ENCODE measurements around the gene CUBN.
"Not testable (repeated sequence)": the region's sequence is repeated elsewhere in the genome, so short reads cannot be mapped to it uniquely, and the experiment has no call there.

CUBN gene

DNA sequence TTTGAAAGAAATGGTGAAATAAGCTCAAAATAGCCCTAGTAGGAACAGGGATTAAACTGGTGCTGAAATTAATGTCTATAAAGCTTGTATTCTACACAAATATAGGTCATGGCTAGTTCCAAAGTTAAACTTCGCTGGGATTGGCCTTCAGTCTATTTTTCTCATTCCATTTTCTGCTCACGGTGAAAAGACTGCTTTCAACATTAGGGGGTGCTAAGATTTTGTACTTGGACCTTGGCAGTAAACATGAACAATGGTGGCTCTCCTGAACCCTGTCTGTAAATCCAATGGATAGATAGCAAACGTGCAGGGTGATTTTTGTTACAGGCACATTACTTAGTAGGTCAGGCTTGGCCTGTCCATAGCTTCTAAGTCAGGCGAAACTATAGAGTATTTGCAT, 276.4 kb downstream of the CUBN start:
- no peak for DNase-seq

DNA sequence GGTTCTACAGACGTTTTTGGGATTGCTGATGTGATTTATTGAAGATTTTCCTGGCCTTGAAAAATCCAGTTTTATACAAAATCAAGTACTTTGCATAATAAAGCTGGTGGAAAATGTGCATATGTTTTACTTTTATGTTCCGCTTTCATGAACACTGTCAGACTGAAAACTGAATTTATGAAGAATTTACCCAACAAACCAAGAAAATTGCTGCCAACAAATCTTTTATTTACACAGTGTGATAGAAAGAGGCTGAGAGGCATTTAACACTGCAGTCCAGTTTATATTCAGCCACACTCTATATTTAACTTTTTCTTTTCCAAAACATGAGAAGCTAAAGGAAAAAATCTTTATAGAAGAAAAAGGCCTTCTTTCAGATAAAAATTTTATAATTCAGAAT, 277.0 kb downstream of the CUBN start:
- no peak for DNase-seq

DNA sequence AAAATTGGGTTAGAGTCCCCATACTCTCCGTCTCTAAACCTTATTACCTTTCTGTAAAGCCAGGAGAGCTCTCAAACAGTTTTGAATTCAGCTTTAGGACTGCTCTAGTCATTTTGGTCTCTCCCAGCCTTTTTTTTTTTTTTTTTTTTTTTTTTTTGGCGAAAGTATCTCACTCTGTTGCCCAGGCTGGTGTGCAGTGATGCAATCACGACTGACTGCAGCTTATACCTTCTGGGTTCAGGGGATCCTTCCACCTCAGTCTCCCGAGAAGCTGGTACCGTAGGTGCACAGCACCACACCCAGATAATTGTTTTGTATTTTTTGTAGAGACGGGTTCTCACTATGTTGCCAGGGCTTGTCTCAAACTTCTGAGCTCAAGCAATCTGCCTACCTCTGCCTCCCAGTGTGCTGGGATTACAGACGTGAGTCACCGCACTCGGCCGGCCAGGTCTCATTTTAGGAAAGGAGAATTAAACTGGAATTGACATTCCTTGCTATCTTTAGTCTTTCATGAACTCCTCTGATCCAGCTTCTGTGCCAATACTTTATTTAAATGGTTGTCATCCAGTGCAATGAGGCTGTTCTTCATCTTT, 281.0 kb downstream of the CUBN start:
- DNase-seq = no peak

DNA sequence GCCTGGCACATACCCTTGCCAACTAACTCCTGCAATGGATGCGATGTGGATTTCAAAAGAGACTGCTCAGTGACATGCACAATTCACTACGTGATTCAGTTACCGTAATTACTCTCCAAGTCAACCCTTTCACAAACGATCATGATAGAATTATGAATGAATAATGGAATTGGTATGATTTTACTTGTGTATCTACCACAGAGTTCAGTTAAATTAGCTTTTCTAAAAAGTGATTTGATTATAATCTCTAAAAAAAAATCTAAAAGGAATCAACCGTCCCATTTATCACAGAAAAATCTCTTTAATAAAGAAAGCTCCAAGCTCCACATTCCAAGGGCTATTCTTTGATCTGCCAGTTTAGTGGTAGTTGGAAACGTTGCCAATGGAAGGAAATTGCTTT, 282.0 kb downstream of the CUBN start:
- no peak for DNase-seq

DNA sequence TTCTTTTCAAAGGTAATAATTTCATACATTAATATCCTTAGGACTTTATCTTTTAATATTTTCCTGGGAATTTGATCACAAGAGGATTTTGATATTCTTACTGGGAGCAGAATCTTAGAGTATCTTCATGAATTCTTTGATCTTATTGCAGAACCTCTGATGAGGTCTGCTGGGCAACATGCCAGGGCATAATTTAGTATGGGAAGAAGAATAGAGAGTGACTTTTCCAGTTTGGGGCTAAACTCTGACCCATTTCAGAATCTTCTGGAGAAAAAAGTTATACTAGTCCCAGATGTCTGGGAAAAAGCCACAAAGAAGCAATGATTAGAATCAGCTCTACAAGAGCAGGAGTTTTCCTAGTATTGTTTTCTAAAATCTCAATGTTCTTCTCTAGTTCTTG, 284.4 kb downstream of the CUBN start:
- no peak for DNase-seq

DNA sequence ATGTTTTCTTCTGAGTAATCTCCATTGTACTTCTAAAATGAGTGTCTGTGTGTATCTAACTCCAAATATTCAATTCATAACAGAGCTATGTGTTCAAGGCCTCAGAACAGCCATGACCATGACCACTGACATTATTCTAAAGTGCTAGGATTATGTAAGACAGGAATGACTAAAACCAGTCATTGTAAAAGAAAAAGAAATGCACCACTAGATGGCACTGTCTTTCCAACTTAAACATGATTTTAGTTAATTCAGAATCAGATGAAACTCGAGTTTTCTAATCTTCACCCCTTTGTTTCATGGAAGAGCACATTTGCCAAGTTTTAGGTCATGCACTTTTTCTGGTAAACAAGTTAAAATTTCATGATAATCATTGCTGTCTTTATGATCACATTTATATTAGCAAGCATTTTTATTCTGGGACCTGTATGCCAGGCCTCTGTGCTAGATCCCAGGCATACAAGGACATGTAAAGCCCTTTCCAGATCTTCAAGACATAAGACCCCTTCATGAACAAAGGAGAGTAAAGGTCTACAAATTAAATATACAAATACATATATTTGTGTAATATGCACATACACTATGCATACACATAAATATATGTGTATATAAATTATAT, 286.2 kb downstream of the CUBN start:
- DNase-seq = peak; percentile 11

DNA sequence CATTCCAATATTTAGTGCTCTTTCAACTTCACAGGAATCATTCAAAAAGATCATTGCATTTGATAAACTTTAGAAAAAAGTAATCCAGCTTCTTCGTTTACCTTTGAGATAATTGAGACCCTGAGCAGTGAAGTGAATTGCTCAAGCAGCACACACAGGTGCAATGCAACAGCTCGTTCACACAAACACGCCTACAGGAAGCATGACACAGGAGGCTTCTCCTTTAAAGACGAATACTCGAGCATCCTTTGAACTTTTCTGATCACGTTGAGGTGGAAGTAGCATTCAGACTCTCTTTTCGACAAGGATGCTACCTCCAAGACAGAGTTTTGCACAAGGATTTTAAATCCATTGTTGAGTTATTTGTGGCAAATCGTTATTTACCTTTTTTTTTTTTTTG, 294.4 kb downstream of the CUBN start:
- no peak for DNase-seq

DNA sequence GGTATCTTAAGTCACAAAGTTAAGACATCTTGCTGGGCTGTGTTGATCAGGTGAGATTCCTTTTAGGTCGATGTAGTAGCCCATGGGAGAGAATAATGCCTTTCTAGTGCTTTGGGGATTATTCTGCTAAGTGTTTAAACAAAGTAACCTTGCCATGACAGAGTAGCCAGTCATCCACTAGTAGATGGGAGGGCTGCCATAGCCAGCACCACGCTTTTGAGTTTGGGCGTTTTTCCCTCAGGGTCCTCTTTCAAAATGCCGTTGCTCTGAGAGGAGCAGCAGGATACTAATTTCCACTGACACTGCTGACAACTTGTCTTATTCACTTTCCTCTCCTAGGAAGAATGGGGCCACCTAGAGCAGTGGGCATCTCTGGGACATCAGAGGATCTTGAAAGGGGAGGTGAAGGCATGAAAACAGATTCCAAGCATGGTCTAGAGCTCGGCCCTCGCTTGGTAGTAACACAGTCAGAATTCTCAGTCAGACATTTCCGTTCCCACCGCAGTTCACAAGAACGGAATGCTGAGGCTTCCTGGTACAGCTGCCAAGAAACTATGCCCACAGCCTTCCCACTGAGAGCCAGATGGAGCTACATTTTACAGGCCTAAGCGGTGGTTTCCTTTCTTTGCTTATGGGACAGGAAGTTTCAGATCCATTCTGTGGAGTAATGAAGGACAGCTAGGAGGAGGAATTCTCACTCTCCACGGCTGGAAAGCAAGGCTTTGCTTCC, 297.1 kb downstream of the CUBN start:
- no peak for DNase-seq

DNA sequence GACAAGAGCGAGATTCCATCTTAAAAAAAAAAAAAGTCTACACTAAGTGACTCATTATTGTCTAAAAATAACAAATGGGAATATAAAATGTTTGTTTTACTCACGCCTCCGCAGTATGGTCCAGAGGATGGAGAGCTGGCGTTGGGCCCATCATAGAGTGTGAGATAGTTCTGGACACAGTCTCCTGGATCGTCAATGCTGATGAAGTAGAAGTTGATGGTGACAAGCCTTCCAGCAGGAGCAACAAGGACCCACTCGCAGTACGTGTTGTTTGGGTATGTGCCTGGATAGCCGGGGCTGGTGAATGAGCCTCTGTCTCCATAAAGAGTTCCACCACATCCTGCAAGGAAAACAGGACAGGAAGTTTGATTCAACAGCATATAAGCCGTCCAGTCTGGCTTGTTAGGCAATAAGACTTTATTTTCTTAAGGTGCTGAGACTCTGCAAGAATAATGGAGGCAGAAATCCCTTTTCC, 300.9 kb downstream of the CUBN start:
- DNase-seq = no peak

DNA sequence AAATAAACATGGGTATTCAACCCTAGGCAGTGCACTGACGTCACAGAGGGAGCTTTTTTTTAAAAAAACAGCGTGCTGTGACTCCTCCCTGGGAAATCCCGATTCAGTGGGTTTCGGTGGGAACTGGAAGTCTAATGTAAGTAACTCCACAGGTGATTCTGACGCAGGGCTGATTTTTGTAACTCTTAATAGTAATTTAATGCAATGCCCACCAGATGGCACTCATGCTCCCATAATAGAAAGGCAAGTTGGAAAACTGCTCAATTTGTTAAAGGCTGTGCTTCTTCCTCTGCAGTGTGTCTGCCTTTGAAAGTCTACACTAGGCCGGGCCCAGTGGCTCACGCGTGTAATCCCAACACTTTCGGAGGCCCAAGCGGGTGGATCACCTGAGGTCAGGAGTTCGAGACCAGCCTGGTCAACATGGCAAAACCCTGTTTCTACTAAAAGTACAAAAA, 301.5 kb downstream of the CUBN start:
- peak; percentile 5 for DNase-seq

DNA sequence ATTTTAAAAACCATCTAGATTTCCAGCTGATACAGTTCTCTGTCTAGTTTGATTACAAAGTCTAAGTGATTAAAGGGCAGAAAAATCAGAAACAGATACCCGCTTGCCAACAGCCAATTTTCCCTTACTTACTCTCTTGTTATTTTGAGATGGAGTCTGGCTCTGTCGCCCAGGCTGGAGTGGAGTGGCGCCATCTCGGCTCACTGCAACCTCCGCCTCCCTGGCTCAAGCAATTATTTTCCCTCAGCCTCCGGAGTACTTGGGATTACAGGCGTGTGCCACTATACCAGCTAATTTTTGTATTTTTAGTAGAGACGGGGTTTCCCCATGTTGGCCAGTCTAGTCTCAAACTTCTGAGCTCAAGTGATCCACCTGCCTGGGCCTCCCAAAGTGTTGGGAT, 302.1 kb downstream of the CUBN start:
- DNase-seq = not testable (repeated sequence)

DNA sequence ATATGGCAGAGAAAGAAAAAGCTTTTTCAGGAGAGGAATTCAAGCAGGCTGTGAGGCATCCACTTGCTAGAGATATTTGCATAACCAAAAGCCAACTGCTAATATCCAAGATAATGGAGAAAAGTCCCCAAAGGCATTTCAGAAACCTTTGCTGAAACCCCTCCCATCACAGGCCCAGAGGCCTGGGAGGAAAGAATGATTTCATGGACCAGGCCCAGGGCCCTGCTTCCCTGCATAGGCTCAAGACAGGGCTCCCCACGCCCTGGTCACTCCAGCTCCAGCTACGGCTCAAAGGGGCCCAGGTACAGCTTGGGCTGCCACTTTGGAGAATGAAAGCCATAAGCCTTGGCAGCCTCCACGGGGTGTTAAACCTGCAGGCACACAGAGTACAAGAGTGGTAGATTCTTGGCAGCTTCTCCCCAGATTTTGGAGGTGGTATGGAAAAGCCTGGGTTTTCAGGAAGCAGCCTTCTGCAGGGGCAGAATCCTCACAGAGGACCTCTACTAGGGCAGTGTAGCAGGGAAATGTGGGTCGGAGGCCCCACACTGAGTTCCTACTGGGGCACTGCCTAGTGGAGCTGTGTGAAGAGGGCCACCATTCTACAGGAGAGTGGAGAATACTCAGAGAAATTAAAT, 306.8 kb downstream of the CUBN start:
- no peak for DNase-seq

DNA sequence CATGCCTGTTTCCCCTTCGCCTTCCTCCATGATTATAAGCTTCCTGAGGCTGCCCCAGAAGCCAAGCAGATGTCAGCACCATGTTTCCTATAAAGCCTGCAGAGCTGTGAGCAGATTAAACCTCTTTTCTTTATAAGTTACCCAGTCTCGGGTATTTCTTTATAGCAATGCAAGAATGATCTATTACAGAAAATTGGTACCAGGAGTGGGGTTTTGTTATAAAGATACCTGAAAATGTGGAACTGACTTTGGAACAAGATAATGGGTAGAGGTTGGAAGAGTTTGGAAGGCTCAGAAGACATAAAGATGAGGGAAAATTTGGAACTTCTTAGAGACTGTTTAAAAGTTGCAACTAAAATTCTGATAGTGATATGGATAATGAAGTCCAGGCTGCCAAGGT, 307.6 kb downstream of the CUBN start:
- DNase-seq = no peak

DNA sequence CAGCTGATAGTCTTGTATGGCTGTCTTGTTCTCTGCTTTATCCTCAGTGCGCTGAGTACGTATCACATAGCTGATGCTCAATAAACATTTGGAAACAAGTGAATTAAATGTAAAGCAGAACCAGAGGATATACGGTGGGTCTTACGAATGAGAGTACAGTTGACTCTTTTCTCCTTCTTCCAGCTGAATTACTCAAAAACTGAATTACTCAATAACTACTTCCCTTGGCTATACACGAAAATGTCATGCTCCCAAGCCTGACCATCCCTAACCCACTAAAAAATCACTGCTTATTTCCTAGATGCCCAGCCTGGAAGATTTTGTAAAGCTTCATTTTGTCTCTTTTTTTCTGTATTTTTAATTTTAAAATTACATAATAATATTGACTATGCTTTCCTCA, 309.2 kb downstream of the CUBN start:
- DNase-seq = no peak

DNA sequence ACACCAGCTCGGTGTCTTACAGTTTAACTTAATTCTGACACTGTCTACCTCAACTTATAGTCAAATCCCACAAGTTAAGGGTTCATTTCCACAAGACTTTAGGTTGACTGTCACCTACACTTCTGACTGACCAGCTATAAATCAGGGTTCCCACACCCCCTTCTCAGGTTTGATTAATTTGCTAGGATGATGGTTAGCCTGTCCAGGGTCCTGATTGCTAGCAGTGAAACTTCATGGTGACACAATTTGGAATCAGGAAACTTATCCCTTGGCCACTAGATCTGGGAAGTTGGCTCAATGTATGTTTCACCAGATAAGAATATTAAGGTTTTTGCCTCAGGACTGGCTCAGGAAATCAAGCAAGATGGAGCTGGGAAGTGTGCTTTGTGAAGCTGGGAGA, 309.6 kb downstream of the CUBN start:
- DNase-seq = no peak

DNA sequence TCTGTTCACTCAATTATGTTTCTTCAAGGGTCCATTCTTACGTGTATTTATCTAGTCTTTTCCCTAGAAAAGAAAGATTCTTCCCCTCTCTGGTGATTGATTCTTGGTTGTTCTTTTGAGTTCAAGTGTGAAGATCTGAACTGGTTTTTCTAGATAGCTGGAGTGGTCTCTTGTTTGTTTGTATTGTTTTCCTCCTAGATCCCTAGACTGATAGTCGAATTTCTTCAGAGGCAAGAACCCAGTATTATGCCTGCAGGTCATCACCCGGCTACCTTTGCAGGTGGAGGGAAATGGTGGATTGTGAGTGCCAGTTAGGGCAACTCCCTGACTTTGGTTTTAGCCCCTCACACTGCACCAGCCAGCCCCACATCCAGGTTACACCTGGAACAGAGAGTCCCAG, 310.2 kb downstream of the CUBN start:
- DNase-seq = no peak

DNA sequence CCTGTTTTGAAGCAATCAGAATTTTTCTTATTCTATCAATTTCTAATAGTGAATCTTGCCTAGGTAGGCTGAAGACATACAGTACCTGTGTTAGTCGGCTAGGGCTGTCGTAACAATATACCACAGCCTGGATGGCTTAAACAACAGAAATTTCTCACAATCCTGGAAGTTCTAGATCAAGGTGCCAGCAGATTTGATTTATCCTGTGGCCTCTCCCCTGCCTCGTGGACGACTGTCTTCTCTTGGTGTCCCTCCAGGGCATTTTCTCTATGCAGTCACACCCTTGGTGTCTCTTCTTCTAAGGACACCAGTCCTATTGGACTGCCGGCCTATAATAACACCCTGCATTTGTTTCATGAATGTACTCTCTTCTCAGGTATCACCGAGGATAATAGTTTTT, 310.6 kb downstream of the CUBN start:
- no peak for DNase-seq

DNA sequence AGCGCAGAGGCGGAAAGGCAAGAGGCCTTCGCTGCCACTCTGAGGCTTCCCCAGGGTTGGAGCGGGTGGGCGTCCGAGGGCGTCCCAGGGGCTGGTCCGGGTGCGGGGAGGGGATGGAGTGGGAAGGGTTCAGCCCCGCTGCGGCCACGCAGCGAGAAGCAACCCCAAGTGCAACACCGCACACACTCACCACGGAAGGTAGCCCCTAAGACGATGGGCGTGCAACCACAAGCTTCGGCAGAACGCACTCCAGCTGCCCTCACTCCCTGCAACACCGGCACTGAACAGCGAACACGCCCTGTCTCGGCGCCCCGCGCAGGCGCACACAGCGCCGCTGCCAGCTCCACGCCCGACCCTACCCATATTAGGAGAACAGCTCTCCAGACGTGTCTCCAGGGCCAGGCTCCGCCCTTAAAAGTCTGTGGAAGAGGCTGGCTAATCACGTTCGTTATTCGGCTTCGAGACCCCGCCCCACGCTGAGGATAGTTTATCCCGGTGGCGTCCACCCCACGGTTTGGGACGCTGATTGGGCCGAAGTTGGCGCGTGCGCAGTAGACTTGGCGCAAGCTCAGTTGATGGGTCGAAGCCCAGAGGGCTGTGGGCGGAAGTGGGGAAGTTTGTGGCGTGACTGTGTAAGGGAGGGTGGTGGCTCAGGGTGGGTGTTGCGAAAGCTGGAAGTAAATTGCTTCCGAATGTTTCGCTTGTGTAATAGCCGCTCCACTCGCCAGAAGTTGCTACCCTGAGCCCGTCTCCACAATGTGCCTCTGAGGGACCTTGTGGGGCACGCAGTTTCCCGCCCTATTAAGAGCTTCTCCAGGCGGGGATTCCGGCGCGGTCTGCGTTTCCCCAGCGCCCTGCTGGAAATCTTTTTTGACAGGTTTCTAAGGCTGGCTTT, 312.2 kb downstream of the CUBN start, which contains the start of gene RSU1:
Gene RSU1, minus strand, starts transcription at position 300 of the 895 bp plus-strand sequence. CDS start 343 bp downstream, outside the sequence.
- peak; percentile 86 for DNase-seq

DNA sequence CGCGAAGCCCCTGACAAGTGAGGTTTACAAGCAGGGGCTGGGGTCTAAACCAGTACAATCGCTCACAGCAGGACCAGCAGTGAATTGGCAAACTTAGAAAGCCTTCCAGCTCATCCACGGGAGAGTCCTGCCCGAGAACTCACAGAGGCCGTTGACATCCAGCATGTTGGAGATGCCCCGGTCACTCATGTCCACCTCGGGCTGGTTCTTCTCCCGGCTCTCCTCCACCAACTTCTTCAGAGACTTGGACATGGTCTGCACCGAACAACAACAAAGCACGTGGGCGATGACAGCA, 312.8 kb downstream of the CUBN start:
- no peak for DNase-seq

DNA sequence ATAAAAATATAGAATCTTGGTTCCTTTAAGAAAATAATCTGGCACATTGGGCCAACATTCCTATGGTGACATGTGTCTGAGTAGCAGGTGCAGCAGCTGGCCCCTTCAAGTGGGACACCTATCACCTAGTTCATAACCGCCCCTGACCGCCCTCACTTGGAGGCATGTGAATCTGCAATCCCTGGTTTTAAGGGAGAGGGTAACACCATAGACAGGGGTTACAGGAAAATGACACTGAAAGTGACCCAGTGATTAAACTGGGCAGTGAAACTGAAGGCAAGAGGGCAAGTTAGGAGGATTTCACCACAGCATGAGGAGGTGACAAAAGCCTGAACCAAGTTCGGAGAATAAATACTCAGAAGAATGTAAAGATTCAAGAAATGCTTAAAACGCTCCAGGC, 313.4 kb downstream of the CUBN start:
- DNase-seq = no peak

DNA sequence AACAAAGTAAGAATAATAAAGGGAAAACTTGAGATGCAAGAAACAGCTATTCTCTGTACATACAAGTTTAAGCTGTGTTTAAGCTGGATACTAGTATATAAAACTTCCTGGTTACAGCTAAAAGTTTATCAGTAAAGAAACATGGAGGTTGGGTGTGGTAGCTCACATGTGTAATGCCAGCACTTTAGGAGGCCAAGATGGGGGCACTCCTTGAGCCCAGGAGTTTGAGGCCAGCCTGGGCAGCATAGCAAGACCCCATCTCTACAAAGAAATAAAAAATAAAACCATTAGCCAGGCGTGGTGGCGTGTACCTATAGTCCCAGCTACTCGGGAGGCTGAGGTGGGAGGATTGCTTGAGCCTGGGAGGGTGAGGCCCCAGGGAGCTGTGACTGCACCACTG, 315.6 kb downstream of the CUBN start:
- DNase-seq = no peak

DNA sequence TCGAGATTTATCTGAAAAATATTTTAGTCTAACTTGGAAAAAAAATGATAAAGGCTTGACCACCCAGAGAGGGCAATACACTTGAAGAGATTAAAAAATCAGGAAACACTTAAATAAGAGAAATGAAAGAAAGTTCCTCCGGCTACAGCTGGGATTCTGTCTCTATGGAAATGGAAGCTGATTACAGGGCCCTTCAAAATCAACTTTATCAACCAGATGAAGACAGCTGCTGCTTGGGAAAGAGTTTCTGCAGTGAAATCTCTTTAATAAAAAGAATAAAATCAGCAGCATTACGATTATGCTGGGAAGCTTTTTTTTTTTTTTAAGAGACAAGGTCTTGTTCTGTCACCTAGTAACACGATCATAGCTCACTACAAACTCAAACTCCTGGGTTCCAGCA, 316.9 kb downstream of the CUBN start:
- DNase-seq = no peak

DNA sequence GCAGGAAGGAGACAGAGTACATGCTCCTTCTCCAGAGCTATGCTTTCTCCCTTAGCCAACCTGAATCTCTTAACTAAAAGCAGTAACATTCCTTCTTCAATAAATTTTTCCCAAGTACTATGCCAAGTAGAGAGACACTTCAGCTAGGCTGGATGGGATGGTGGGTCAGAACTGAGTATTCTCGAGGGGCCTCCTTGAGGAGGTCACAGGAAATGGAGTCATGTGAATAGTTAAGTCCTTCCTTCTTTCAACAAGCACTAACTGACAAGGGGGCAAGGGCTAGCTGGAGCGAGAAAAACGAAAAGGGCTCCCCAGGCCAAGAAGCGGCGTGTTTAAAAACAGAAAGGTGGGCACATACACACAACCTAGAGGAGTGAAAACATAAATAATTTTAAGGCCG, 317.8 kb downstream of the CUBN start:
- DNase-seq = no peak
